Cardiac septum (tissue), 1 donor: ENCODE data around the gene IL22RA1. TPM values are rescaled to one million over a fixed set of nuclear protein-coding genes. Genes with fewer than 3 reads are reported as not detected.

Source experiments
- DNase-seq: peaks from one replicate; pipeline ENCODE4 v3.0.0-alpha.2; 2020; ENCODE audit warnings: low spot score
- intact Hi-C: fragments of 100-400 bp; cut with DNase I; formaldehyde crosslinking; loops from one replicate; pipeline ENCODE4 v1.14.0; 2022
- total RNA-seq: library from RNA; stranded (reverse); fragmentation: NEBNext Ultra II Directional; extraction: Animal tissue kit (Norgen Biotek cat#: 25700); gene quantifications from one replicate; pipeline ENCODE4 v1.2.1, GENCODE V29; 2021
- donor health status: DM: no; HTN: no; CAD: no.

IL22RA1 gene
- total RNA-seq, 1 donor from 2014 or later: 0.35 TPM

DNA sequence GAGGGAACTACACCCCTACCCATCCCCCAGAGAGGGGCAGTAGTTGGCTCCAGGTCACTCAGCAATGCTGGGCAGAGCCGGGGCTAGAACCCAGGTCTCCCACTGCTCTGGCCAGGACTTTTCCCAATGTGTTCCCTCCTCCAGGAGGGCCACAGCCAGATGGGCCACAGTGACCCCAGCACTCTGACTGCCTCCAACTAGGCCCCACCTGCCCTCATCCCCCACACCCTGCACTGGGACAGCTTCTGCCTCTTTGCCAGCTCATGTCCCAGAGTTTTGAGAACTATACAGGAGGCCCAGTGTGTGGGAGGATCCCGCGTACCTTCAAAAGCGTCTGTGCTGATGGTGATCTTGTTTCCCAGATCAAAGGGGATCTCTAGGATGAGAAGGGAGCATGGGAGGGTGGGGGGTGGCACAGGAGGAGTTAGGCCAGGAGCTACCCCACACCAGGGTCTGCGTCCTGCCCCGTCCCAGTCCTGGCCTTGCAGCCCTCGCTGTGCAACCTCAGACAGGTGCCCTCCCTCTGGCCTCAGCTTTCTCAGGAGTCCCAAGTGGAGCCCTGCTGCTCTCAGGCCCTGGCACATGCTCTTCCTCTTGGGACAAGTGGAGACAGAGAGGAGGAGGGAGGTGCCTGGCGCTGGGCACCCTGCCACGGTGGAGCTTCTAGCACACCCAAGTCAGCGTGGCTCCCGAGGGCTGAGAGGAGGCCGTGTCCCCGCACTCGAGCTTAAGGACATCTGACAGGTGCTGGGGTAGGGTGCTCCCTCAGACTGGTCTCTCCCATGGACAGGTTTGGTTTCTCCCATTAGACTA lies 53.0 kb downstream of the IL22RA1 start:
- intact Hi-C loops: no loop called here
- DNase-seq: peak; percentile 81

DNA sequence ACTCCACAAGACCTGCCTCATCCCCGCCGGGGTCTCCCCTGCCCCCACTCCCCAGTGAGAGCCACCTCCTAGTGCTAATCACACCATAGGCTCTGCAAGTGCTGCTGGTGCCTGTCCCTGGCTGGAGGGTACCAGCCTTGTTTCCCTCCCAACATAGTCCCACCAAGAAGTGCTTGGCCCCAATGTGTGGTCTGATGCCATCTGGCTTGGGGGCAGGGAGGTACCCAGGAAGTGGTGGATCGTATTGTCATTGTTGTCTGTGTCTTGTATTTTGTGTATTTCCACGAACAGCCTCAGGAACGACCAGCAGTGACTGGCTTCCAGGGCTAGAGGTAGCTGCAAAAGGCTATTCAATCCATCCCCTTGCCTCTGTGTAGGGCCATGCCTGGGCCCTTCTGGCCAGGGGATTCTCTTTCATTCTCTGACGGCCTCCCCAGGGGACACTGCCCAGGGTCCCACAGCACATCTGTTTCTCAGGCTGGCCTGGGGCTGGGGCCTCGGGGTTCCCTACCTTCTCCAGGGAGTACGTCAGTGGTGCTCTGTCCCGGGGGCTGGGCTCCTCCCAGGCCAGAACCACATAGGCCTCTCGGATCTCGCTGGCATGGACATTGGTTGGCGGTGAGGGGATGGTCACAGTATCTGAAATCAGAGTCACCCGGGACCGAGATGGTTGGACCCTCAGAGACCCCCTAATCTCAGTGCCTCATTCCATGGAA lies 53.8 kb downstream of the IL22RA1 start:
- DNase-seq: no peak
- intact Hi-C loops: no loop called here

DNA sequence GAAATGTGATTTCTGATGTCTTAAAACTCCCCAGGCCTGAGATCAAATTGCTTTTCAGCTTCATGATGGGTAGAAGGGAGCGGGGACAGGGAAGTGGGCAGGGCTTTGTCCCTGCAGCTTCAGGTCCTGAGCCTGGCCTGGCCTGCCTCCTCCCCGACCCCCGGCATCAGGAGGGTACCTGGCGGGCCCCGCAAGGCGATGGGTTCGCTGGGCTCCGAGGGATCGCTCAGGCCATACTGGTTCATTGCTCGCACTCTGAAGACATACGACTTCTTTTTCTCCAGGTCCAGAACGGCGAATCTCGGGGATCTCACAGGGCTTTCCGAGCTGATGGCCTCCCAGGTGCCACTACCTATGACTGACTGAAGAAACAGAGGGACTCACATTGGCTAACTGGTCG lies 56.5 kb downstream of the IL22RA1 start:
- intact Hi-C loops: no loop called here
- DNase-seq: no peak

DNA sequence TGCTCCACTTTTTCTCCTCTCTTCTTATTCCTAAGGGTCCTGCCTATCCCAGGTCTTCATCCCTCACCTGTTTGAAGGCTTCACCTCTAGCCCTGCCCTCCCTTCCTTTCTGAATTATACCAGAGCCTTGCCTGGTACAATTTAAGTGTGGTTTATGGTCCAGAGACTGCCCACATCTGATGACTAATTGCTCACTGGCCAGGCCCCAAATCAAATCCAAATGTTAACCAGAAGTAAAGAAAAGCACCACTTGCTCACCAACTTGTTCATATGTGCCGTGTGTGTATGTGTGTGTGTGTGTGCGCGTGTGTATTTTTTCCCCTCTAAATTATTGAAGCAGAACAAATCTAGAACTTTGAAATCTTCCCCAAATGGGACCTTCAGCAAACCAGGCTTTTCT lies 57.4 kb downstream of the IL22RA1 start:
- no peak for DNase-seq
- intact Hi-C loops: no loop called here

DNA sequence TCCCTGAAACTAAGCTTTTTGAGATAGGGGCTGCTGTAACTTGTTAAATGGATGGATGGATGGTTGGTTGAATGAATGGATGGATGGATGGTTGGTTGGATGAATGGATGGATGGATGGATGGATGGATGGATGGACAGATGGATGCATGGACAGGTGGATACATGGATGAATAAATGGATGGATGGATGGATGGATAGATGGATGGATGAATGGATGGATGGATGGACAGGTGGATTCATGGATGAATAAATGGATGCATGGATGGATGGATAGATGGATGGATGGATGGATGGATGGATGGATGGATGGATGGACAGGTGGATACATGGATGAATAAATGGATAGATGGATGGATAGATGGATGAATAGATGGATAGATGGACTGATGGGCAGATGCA lies 57.9 kb downstream of the IL22RA1 start:
- no peak for DNase-seq
- intact Hi-C loops: no loop called here

DNA sequence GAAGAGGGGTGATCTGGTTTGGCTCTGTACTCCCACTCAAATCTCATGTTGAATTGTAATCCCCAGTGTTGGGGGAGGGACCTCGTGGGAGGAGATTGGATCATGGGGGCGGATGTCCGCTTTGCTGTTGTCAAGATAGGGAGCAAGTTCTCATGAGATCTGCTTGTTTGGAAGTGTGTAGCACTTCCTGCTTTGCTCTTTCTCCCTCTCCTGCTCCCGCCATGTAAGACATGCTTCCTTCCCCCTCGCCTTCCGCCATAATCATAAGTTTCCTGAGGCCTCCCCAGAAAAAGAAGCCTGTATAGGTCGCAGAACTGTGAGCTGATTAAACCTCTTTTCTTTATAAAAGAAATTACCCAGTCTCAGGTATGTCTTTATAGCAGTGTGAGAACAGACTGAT lies 58.9 kb downstream of the IL22RA1 start:
- intact Hi-C loops: no loop called here
- no peak for DNase-seq

DNA sequence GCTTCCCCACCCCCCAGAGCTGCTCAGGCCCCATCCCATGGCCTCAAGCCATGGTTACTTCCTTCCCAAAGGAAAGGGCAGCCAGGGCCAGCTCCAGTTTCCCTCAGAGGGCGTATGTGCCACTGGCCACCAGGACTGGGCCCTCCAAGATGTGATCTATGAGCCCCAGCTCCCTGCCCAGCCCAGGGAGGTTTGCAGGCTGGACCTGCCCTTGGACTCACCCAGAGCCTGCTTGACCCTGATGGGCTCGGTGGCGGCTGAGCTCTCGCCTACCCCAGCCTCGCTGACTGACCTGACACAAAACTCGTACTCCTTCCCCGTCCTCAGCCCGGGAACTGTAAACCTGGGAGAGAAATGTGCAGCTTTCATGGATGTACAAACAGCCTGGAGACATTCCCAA lies 60.6 kb downstream of the IL22RA1 start:
- intact Hi-C loops: no loop called here
- DNase-seq: no peak

DNA sequence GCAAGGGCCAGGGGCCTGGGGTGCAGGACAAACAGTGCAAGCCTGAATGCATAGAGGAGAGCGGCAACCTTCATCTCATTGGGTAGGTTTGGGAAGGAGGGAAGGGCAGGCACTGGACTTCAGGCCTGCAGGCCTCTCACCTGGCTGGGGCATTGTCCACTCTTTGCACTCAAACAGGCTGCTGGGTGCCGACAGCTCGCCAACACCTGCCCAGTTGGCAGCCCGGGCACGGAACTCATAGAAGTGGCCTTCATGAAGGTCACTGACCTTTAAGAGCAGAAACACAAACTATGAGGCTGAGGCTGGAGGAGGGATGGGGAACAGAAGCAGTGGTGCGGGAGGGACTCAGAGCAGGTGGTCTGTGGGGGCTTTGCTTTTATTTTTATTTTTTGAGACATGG lies 61.8 kb downstream of the IL22RA1 start:
- DNase-seq: no peak
- intact Hi-C loops: no loop called here

DNA sequence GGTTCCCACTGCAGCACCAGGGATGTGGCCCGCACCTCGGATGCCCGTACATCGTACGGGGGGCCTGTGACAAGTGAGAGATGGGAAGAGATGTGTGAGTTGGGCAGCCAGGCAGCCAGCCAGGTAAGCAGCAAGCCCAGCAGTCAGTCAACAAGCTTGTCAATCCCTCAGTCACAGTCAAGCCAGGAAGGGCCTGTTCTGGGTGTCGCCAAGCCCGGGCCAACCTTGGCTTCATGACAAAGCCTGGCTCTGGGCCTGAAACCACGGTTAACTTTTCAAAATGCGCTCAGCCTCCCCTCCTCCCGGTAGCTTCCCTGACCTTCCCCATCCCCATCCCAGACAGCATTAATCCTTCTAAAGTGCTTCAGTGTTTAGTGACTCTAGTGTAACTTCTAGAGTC lies 62.8 kb downstream of the IL22RA1 start:
- peak; percentile 84 for DNase-seq
- intact Hi-C loops: no loop called here

DNA sequence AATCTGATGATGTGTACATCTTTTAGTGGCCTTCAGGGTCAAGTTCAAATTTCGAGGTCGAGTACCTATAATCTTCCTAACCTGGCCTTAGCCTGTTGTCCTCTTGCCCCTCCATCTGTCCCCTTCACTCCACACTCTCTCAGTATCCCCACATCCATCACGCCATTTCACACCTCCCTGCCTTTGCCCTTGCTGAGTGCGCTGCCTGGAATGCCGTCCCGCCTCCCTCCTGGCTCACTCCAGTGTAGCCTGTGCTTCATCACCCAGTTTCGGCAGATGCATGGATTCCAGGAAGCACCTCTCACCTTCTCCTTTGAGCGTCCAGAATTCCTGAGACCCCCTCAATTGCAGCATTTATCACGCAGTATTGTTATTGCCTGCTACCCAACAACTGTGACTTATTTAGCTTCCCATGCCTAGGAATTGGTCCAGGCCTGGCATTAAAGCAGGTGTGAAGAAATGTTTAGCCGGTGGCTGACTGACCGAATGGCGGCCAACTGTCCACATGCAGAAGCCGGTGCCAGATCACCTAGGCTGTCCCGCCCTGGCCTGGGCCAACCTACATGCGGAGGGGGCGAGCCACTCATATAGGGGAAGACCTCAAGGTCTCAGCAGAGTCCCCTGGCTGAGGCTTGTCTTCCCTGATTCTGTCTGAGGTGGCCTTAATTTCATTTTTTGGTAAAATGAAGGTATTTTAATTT lies 65.5 kb downstream of the IL22RA1 start:
- intact Hi-C loops: loop anchor here (2.0 to 10.0 kb wide), 2 partner anchors 33 to 317 kb away; no protein-coding TSS in a partner anchor
- no peak for DNase-seq

DNA sequence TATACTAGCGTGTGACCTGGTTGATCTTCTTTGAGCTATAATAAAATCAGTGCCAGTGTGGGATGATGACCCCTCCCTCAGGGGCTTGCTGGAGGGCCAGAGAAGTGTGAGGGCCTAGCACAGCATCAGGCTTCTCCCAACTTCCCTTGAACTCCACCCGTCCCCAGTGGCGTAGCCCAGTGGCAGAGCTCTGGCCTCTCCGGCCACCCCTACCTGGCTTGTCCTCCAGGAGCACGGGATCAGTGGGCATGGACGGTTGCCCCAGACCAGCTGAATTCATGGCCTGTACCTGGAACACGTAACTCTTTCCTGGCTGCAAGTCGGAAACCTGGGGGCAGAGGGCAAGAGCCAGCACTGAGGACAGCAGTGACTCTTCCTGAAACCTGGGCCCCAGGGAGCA lies 67.0 kb downstream of the IL22RA1 start:
- no peak for DNase-seq
- intact Hi-C loops: loop anchor here (2.0 to 10.0 kb wide), 2 partner anchors 35 to 319 kb away; no protein-coding TSS in a partner anchor

DNA sequence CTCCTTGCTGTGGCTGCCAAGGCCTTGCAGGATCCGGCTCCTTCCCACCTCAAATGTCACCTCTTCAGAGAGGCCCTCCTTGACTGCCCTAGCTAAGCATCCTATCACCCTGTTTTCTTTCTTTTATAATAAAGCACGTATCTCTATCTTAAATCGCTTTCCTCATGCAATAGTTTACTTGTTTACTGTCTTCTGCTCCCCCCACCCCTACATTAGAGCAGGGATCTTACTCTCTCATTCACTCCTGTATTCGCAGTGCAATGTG lies 67.4 kb downstream of the IL22RA1 start:
- intact Hi-C loops: loop anchor here (10.0 kb wide), 1 partner anchor 319 kb away; no protein-coding TSS in a partner anchor

DNA sequence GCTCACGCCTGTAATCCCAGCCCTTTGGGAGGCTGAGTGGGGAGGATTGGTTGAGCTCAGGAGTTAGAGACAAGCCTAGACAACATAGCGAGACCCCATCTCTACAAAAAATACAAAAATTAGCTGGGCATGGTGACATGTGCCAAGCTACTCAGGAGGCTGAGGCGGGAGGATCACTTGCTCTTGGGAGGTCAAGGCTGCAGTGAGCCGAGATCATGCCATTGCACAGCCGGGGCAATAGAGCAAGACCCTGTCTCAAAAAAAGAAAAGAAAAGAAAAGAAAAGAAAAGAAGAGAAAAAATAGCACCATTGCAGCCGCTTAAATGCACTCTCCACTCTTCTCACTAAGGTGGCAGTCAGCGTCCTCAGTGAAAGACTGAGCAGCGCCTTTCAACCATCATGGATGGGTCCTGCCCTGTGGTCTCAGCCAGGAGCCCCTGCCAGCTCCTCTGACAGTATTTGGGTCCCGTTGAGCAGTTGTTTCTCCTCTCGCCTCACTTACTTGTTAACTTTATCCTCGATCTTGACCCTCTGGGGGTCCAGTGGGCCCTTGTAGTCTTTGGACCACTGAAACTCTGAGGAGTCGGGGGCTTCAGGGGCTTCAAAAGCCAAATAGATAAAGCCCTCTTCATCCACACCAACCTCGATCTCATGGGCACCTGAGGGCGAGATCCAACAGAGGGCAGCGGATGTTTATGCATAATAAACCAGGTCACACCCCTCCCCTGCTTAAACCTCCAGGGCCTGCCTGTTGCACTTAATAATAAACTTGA lies 67.9 kb downstream of the IL22RA1 start:
- intact Hi-C loops: loop anchor here (5.0 to 10.0 kb wide), 2 partner anchors 77 to 320 kb away; no protein-coding TSS in a partner anchor
- DNase-seq: no peak

More for the DNA sequence above, 67.4 kb downstream of the IL22RA1 start:
- DNase-seq: no peak

DNA sequence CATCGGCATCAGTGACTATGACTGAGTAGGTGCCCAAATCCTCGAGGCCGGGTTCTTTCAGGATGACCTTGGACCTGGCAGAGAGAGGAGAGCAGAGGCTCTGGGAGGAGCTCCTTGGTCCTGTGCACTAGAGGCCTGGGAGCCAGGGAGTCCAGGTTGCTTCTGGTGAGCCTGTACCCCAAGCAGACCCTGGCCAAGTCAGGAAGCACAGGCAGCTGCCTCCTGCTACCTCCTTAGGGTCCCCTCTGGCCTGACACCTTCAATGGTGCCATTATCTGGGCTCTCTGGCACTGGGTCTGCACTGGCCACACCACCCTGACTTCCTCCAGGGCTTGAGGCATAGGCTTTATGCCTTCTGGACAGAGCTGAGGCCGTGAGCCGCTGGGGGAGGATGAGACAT lies 68.7 kb downstream of the IL22RA1 start:
- intact Hi-C loops: loop anchor here (5.0 to 10.0 kb wide), 2 partner anchors 78 to 321 kb away; no protein-coding TSS in a partner anchor
- no peak for DNase-seq

DNA sequence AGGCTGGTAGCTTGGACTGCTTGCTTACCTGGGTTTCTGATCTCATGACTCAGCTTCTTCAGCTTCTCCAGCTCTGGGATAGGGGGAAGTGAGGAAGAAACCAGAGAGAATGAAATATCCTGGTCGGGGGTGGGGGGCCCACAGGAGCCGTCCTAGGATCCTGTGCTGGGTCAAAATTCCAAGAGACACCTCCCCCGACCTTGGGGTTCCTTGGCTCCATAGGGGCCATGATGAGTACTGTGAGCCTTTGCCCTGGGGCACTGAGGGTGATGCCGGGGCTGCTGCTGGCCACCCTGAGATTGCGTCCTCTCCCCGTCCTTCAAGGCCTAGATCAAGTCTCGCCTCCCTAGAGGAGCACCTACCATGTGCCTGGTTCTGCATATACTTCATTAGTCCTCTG lies 71.0 kb downstream of the IL22RA1 start:
- DNase-seq: no peak

DNA sequence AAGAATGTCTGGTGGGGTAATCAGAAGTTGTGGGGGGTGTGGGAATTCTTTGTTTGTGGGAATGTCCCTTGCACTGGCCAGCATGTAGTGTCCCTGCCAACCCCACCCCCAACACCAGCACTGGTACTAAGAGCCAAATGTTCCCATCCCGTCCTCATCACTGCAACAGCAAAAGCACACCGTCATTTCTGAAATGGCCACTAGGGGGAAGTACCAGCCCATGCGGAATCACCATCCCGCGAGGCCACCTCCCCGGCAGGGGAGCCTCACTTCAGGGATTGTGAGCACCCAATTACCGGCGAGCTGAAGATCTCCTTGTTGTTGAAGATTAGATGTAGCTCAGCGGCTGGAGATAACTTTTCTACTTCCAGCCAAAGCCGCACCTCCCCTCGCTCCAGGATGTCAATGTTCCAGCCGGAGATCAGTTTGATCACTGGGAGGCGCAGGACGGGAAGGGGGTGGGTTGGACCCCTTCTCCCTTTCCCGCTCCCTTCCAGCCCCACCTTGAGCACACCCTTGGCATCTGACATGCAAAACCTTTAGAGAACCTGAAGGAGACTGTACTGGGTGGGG lies 72.0 kb downstream of the IL22RA1 start:
- intact Hi-C loops: loop anchor here (5.0 to 10.0 kb wide), 2 partner anchors 81 to 324 kb away; no protein-coding TSS in a partner anchor
- DNase-seq: peak; percentile 83

More for the DNA sequence above, 71.0 kb downstream of the IL22RA1 start:
- intact Hi-C loops: loop anchor here (5.0 to 10.0 kb wide), 2 partner anchors 80 to 323 kb away; no protein-coding TSS in a partner anchor

DNA sequence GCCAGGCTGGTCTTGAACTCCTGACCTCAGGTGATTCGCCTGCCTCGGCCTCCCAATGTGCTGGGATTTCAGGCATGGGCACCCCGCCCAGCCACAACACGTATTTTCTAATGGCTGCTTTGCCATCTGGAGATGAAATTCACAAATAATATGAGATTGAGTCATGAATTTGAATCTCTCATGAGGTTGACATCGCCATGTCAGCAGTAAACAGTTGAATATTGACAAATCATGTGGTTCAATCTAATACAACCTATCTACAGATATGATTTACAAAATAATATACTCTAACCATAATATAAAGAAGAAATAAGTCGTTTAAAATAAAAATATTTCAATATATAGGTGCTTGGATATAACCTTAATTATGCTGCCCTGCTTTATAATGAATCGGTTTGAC lies 73.1 kb downstream of the IL22RA1 start:
- no peak for DNase-seq
- intact Hi-C loops: loop anchor here (5.0 to 10.0 kb wide), 2 partner anchors 82 to 325 kb away; no protein-coding TSS in a partner anchor
